GM13977 (cell line): ENCODE results near the gene LY86.

Experiments
- DNase-seq: peaks from one replicate; pipeline ENCODE4 v3.0.0; 2012; ENCODE audit warnings: low spot score
- CTCF ChIP-seq: IDR thresholded peaks from 2 replicates; pipeline ENCODE4 v1.5.1; 2012; ENCODE audit warnings: mild to moderate bottlenecking, control low read depth; ENCODE audit not compliant: insufficient read depth; ENCODE audit errors: extremely low read depth, missing control alignments
- in situ Hi-C: fragments of 300-500 bp; cut with MboI; formaldehyde crosslinking; loops from one replicate; pipeline ENCODE4 v1.12.0; 2022; ENCODE audit warnings: low sequenced_read_pairs, low pct_unique_long_range_greater_than_20kb, mixed read lengths, inconsistent platforms; ENCODE audit not compliant: unreplicated experiment

LY86 gene

GRCh38 chr6:6635291-6635690, 46.8 kb downstream of the LY86 start:
- in situ Hi-C loops = no loop called here
- DNase-seq = no peak

GRCh38 chr6:6635869-6636268, 47.3 kb downstream of the LY86 start:
- in situ Hi-C loops = no loop called here
- no peak for TF ChIP-seq CTCF
- no peak for DNase-seq

More at GRCh38 chr6:6635291-6635690, 46.8 kb downstream of the LY86 start:
- no peak for TF ChIP-seq CTCF

- TF ChIP-seq CTCF = no peak
- DNase-seq = no peak
- in situ Hi-C loops = no loop called here
Measured at GRCh38 chr6:6639572-6639971, 51.1 kb downstream of the LY86 start.

- no peak for TF ChIP-seq CTCF
- DNase-seq = no peak
- in situ Hi-C loops = no loop called here
Measured at GRCh38 chr6:6640926-6641325, 52.4 kb downstream of the LY86 start.

GRCh38 chr6:6643398-6643797, 54.9 kb downstream of the LY86 start:
- peak; percentile 44 for DNase-seq
- in situ Hi-C loops = no loop called here
- no peak for TF ChIP-seq CTCF

GRCh38 chr6:6645261-6645917, 56.9 kb downstream of the LY86 start:
- DNase-seq = no peak
- no peak for TF ChIP-seq CTCF
- in situ Hi-C loops = no loop called here
